IgD-negative memory B cell (primary cell): ENCODE measurements around the gene ZNF484. TPM values are rescaled to one million over a fixed set of nuclear protein-coding genes. Genes with fewer than 3 reads are reported as not detected.
"Not testable (repeated sequence)": the region's sequence is repeated elsewhere in the genome, so short reads cannot be mapped to it uniquely, and the experiment has no call there.

ENCODE experiments used
- H3K27ac Mint-ChIP-seq, 3 donors: one replicate each; pipeline ENCODE4 v1.8.0; 2020 to 2022; ENCODE audit warnings: mild to moderate bottlenecking in 3 of 3, mixed read lengths in 3 of 3, moderate library complexity in 1 of 3
- H3K27me3 Mint-ChIP-seq: one replicate; pipeline ENCODE4 v1.8.0; 2021; ENCODE audit warnings: mixed read lengths
- H3K36me3 Mint-ChIP-seq: one replicate; pipeline ENCODE4 v1.8.0; 2020; ENCODE audit warnings: mild to moderate bottlenecking, mixed read lengths
- H3K4me1 Mint-ChIP-seq, 3 donors: one replicate each; pipeline ENCODE4 v1.8.0; 2020 to 2022; ENCODE audit warnings: mixed read lengths in 3 of 3, mild to moderate bottlenecking in 1 of 3
- H3K4me3 Mint-ChIP-seq, 4 donors: one replicate each; pipeline ENCODE4 v1.8.0; 2020 to 2022; ENCODE audit warnings: mild to moderate bottlenecking in 4 of 4, mixed read lengths in 4 of 4, moderate library complexity in 3 of 4
- H3K9me3 Mint-ChIP-seq, 3 donors: one replicate each; pipeline ENCODE4 v1.8.0; 2020 to 2021; ENCODE audit warnings: mixed read lengths in 3 of 3, mild to moderate bottlenecking in 1 of 3
- polyA plus RNA-seq: library from polyadenylated mRNA; unstranded; fragments of 300-500 nt; fragmentation: Illumina TruSeq; gene quantifications from one replicate; pipeline ENCODE4 v1.2.3, GENCODE V29; 2021

The ZNF484 gene
- polyA plus RNA-seq = 4.3 TPM

- Mint-ChIP-seq H3K36me3 (peaks cover 6% of the 10 kb centered on the region), H3K9me3 (no peaks in the 10 kb centered on the region), H3K4me1 (peaks cover 21 to 29% (median 28%) of the 10 kb centered on the region in 3 donors), H3K4me3 (peak within 1 kb of the TSS; percentile 90 to 100 (median 99)), H3K27me3 (no peaks in the 10 kb centered on the region), H3K27ac (peak within 1 kb of the TSS; percentile 57 to 99 (median 99))
Observed at GRCh38 chr9:92877531-92878430, at the start of gene ZNF484. Gene ZNF484 (minus strand): TSS chr9:92878038. CDS start chr9:92875029, 3,009 bp downstream.

GRCh38 chr9:92920437-92920836 lies 42.6 kb upstream of the ZNF484 start:
- H3K27ac Mint-ChIP-seq = no peak overlapping the region
- H3K4me3 Mint-ChIP-seq = no peak overlapping the region
- peaks cover 0 to 3% (median 0%) of the 10 kb centered on the region in 3 donors for H3K9me3 Mint-ChIP-seq
- peaks cover 2 to 9% (median 5%) of the 10 kb centered on the region in 3 donors for H3K4me1 Mint-ChIP-seq
- H3K36me3 Mint-ChIP-seq = no peaks in the 10 kb centered on the region
- H3K27me3 Mint-ChIP-seq = peaks cover 4% of the 10 kb centered on the region

GRCh38 chr9:92917176-92917800 lies 39.5 kb upstream of the ZNF484 start:
- Mint-ChIP-seq H3K9me3 (peaks cover 0 to 3% (median 0%) of the 10 kb centered on the region in 3 donors), H3K4me1 (peaks cover 2 to 9% (median 5%) of the 10 kb centered on the region in 3 donors), H3K36me3 (no peaks in the 10 kb centered on the region), H3K27me3 (peaks cover 12% of the 10 kb centered on the region), H3K27ac (no peak overlapping the region), H3K4me3 (no peak overlapping the region)

- Mint-ChIP-seq H3K9me3 (peaks cover 0 to 5% (median 0%) of the 10 kb centered on the region in 3 donors), H3K4me1 (peaks cover under 1 to 2% (median 2%) of the 10 kb centered on the region in 3 donors), H3K27me3 (peaks cover 22% of the 10 kb centered on the region), H3K4me3 (no peak overlapping the region), H3K36me3 (peaks cover 2% of the 10 kb centered on the region), H3K27ac (no peak overlapping the region)
Observed at GRCh38 chr9:92911511-92912475, 34.0 kb upstream of the ZNF484 start.

- H3K27me3 Mint-ChIP-seq = peaks cover 12% of the 10 kb centered on the region
- H3K4me3 Mint-ChIP-seq, H3K4me1 Mint-ChIP-seq, H3K9me3 Mint-ChIP-seq, H3K36me3 Mint-ChIP-seq, H3K27ac Mint-ChIP-seq: not testable (repeated sequence)
Observed at GRCh38 chr9:92905137-92905536, 27.3 kb upstream of the ZNF484 start.

GRCh38 chr9:92897323-92897722 lies 19.5 kb upstream of the ZNF484 start:
- Mint-ChIP-seq H3K4me3 (no peak overlapping the region), H3K9me3 (peaks cover 0 to 2% (median 0%) of the 10 kb centered on the region in 3 donors), H3K36me3 (no peaks in the 10 kb centered on the region), H3K27me3 (peaks cover 1% of the 10 kb centered on the region), H3K4me1 (no peaks in the 10 kb centered on the region), H3K27ac (peak overlapping the region in 1 of 3 donors; percentile 86)

GRCh38 chr9:92895812-92896436 lies 18.1 kb upstream of the ZNF484 start:
- Mint-ChIP-seq H3K27me3 (peaks cover 1% of the 10 kb centered on the region), H3K27ac (no peak overlapping the region), H3K4me3 (no peak overlapping the region), H3K9me3 (peaks cover 0 to 2% (median 0%) of the 10 kb centered on the region in 3 donors), H3K36me3 (no peaks in the 10 kb centered on the region), H3K4me1 (no peaks in the 10 kb centered on the region)

- Mint-ChIP-seq H3K36me3 (peaks cover 1% of the 10 kb centered on the region), H3K4me1 (no peaks in the 10 kb centered on the region), H3K9me3 (no peaks in the 10 kb centered on the region), H3K27ac (no peak overlapping the region), H3K27me3 (no peaks in the 10 kb centered on the region), H3K4me3 (no peak overlapping the region)
Observed at GRCh38 chr9:92894711-92895362, 17.0 kb upstream of the ZNF484 start.

- H3K27ac Mint-ChIP-seq, H3K4me3 Mint-ChIP-seq, H3K27me3 Mint-ChIP-seq, H3K4me1 Mint-ChIP-seq, H3K9me3 Mint-ChIP-seq, H3K36me3 Mint-ChIP-seq: not testable (repeated sequence)
Observed at GRCh38 chr9:92893916-92894610, 16.2 kb upstream of the ZNF484 start.

GRCh38 chr9:92892276-92892675 lies 14.4 kb upstream of the ZNF484 start:
- not testable (repeated sequence) for H3K36me3 Mint-ChIP-seq, H3K4me1 Mint-ChIP-seq, H3K27ac Mint-ChIP-seq, H3K4me3 Mint-ChIP-seq, H3K9me3 Mint-ChIP-seq, H3K27me3 Mint-ChIP-seq

- H3K4me3 Mint-ChIP-seq = no peak overlapping the region
- no peaks in the 10 kb centered on the region for H3K9me3 Mint-ChIP-seq
- peaks cover 1% of the 10 kb centered on the region for H3K36me3 Mint-ChIP-seq
- H3K4me1 Mint-ChIP-seq = peaks cover 0 to 5% (median 2%) of the 10 kb centered on the region in 3 donors
- no peak overlapping the region for H3K27ac Mint-ChIP-seq
- peaks cover 5% of the 10 kb centered on the region for H3K27me3 Mint-ChIP-seq
Observed at GRCh38 chr9:92890761-92891160, 12.9 kb upstream of the ZNF484 start.

GRCh38 chr9:92887880-92888338 lies 10.1 kb upstream of the ZNF484 start:
- H3K4me3 Mint-ChIP-seq = peak overlapping the region in 1 of 4 donors; percentile 56
- H3K9me3 Mint-ChIP-seq = no peaks in the 10 kb centered on the region
- H3K36me3 Mint-ChIP-seq = peaks cover 1% of the 10 kb centered on the region
- H3K4me1 Mint-ChIP-seq = peaks cover 0 to 5% (median 5%) of the 10 kb centered on the region in 3 donors
- H3K27me3 Mint-ChIP-seq = peaks cover 12% of the 10 kb centered on the region
- H3K27ac Mint-ChIP-seq = no peak overlapping the region

- not testable (repeated sequence) for H3K27ac Mint-ChIP-seq, H3K4me1 Mint-ChIP-seq, H3K4me3 Mint-ChIP-seq, H3K9me3 Mint-ChIP-seq, H3K36me3 Mint-ChIP-seq
- H3K27me3 Mint-ChIP-seq = peaks cover 12% of the 10 kb centered on the region
Observed at GRCh38 chr9:92886846-92887610, 9.2 kb upstream of the ZNF484 start.
